HG02938 (cell line): ENCODE measurements around the gene WDR88.
"Not testable (repeated sequence)": the region's sequence is repeated elsewhere in the genome, so short reads cannot be mapped to it uniquely, and the experiment has no call there.

ENCODE experiments used
- ATAC-seq: cut with Tn5 transposase; IDR thresholded peaks from one replicate; pipeline ENCODE4 v1.9.1; 2021; ENCODE audit warnings: mild to moderate bottlenecking, moderate library complexity; ENCODE audit not compliant: unreplicated experiment

The WDR88 gene

GRCh38 chr19:33171222-33171795 lies 39.4 kb downstream of the WDR88 start:
- no peak for ATAC-seq

- ATAC-seq = no peak
These were observed 40.0 kb downstream of the WDR88 start for GRCh38 chr19:33171916-33172359.

- no peak for ATAC-seq
These were observed 42.3 kb downstream of the WDR88 start for GRCh38 chr19:33174186-33174585.

- ATAC-seq = no peak
These were observed 43.4 kb downstream of the WDR88 start for GRCh38 chr19:33175156-33175782.

GRCh38 chr19:33175886-33176669 lies 44.2 kb downstream of the WDR88 start:
- ATAC-seq = no peak

- ATAC-seq = peak; percentile 77
These were observed 44.9 kb downstream of the WDR88 start for GRCh38 chr19:33176670-33177416.

GRCh38 chr19:33177417-33177979 lies 45.6 kb downstream of the WDR88 start:
- peak; percentile 35 for ATAC-seq

GRCh38 chr19:33186431-33187182 lies 54.7 kb downstream of the WDR88 start:
- no peak for ATAC-seq

GRCh38 chr19:33187183-33187540 lies 55.2 kb downstream of the WDR88 start:
- no peak for ATAC-seq

- no peak for ATAC-seq
These were observed 57.5 kb downstream of the WDR88 start for GRCh38 chr19:33189453-33189852.

- not testable (repeated sequence) for ATAC-seq
These were observed 59.2 kb downstream of the WDR88 start for GRCh38 chr19:33191092-33191491.

GRCh38 chr19:33191501-33191900 lies 59.6 kb downstream of the WDR88 start:
- ATAC-seq = no peak

- ATAC-seq = no peak
These were observed 60.1 kb downstream of the WDR88 start for GRCh38 chr19:33192010-33192409.

GRCh38 chr19:33193269-33193864 lies 61.5 kb downstream of the WDR88 start:
- no peak for ATAC-seq

- no peak for ATAC-seq
These were observed 62.0 kb downstream of the WDR88 start, which contains the start of gene LRP3 for GRCh38 chr19:33193865-33194362. LRP3 (plus strand) TSS chr19:33194330; CDS start chr19:33194786, 456 bp downstream.

GRCh38 chr19:33194532-33194885 lies 62.6 kb downstream of the WDR88 start:
- ATAC-seq = no peak

GRCh38 chr19:33194886-33195644 lies 63.2 kb downstream of the WDR88 start:
- no peak for ATAC-seq

- no peak for ATAC-seq
These were observed 63.9 kb downstream of the WDR88 start for GRCh38 chr19:33195645-33196347.
